Activated CD4-positive, alpha-beta T cell treated with anti-CD3 and anti-CD28 coated beads for 48 hours (primary cell): Measurements from ENCODE around the gene CDRT15L2.
"Not testable (repeated sequence)": the region's sequence is repeated elsewhere in the genome, so short reads cannot be mapped to it uniquely, and the experiment has no call there.

Experiments
- DNase-seq: peaks from one replicate; pipeline ENCODE4 v3.0.0-alpha.2; 2020

CDRT15L2 gene

GRCh38 chr17:20579424-20579823, at the start of gene CDRT15L2:
Gene CDRT15L2, plus strand, starts transcription at chr17:20579724. Its CDS starts 20 bp downstream, at chr17:20579744.
- DNase-seq: not testable (repeated sequence)

DNA sequence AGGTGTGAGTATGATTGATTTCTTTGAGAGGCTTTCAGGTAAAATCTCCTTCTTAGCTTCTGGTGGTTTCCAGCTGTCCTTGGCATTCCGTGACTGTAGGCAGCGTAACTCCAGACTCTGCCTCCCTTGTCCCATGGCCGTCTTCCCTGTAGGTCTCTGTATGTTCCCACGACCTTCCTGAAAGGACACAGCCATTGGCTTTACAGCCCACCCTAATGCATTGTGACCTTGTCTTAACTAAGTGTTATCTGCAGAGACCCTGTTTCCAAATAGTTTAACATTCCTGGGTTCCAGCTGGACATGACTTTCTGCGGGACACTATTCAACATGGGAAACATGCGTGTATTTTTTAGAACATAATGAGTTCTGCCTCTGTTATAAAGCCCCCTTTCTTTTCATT, 49.4 kb upstream of the CDRT15L2 start:
- not testable (repeated sequence) for DNase-seq

GRCh38 chr17:20532544-20533090, 46.9 kb upstream of the CDRT15L2 start:
- not testable (repeated sequence) for DNase-seq

- DNase-seq: not testable (repeated sequence)
Measured at GRCh38 chr17:20533206-20533605, 46.3 kb upstream of the CDRT15L2 start.

- DNase-seq: not testable (repeated sequence)
Measured at GRCh38 chr17:20534711-20535550, 44.6 kb upstream of the CDRT15L2 start.

GRCh38 chr17:20540414-20540813, 39.1 kb upstream of the CDRT15L2 start:
- DNase-seq: not testable (repeated sequence)

- not testable (repeated sequence) for DNase-seq
Measured at GRCh38 chr17:20540865-20541264, 38.7 kb upstream of the CDRT15L2 start.

GRCh38 chr17:20541853-20542546, 37.5 kb upstream of the CDRT15L2 start:
- not testable (repeated sequence) for DNase-seq

GRCh38 chr17:20547923-20548322, 31.6 kb upstream of the CDRT15L2 start:
- not testable (repeated sequence) for DNase-seq

DNA sequence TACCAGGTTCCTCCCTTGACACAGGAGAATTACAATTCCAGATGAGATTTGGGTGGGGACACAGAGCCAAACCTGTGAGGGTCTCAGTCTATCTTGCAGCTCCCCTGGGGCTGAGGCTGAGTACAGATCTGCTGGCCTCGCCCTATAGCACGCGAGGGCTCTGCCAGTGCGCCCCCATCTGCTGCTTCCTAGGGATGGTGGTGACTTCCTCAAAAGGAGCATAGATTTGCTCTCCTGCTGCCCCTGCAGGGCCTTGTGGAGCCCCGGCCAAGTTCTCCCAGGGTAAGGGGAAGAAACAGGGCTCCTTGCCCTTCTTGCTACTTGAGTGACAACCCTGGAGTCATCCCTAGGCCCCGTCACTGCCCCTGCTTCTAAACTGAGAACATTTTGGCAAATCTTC, 26.6 kb upstream of the CDRT15L2 start:
- DNase-seq: not testable (repeated sequence)

DNA sequence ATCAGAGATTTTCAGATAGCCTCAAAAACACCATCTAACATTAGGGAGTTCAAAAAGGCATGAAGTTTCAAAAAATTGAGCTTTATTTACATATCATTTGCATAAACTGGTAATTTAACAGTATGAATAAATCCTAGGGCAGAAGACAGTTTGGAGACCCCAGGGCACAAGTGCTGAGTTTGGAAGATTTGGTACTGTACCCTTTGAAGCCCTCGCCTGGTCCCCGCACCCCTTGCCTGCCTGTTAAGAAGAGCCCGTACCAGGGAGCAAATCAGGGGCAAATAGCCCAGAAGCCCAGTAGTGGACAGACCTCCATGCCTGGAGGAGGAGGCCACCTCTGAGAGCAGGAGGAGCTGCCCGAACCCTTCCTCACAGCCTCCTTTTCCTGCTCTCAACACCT, 24.8 kb upstream of the CDRT15L2 start:
- not testable (repeated sequence) for DNase-seq

DNA sequence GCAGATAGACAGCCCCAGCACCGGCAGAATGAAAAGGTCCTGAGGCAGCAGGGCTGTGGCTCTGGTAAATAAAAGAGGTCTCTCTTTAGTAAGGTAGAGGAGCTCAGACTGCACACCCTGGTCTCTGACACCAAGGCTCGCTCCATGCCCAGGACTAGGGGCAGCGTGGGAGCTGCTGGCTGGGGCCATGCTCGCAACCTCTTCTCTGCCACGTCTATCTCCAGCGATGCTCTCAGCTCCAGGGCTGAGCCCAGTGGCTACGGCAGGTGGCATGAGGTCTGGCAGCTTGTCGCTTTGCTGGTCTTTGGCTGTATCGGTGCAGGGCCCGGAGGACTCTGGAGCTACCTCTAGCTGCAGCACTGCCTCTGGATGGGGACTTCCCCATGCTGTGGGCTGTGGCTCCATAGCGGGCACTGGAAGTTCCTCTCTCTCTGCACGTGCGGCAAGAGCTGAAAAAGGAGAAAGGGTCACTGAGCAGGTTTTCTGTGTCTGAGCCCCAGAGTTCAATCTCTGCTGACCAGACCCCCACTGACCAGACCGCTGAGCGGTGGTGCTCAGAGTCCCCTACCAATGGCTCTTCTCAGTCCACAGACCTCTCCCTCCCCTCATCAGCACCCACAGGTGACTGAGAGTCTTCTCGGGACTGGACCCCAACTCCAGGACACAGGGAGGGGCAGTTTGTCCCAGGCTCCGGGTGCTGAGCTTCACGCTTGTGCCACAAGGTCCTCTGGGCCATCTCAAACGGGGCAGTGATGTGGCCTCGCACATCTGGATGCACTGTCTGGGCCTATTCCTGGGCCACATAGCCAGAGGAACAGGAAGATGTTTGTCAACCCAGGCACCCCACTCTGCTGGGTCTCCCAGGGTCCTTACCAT, 24.2 kb upstream of the CDRT15L2 start:
- DNase-seq: not testable (repeated sequence)

- not testable (repeated sequence) for DNase-seq
Measured at GRCh38 chr17:20558096-20558495, 21.4 kb upstream of the CDRT15L2 start.

DNA sequence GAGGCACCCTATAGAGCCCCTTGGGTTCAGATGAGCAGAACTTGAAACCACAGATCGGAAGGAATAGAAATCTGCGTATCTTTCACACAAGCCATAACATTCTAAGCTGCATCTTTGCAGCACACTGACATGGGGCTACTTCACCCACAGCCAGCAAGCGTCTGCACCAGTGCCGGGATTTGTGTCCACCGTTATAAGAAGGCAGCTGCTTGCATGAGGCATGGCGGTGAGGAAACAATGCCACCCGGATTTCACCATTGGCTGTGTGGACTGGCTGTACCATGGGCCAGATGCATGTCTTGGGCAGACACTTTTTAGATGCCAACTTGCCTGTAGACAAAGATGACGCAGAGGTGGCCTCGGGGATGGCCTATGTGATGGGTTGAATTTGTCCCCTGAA, 20.5 kb upstream of the CDRT15L2 start:
- not testable (repeated sequence) for DNase-seq

DNA sequence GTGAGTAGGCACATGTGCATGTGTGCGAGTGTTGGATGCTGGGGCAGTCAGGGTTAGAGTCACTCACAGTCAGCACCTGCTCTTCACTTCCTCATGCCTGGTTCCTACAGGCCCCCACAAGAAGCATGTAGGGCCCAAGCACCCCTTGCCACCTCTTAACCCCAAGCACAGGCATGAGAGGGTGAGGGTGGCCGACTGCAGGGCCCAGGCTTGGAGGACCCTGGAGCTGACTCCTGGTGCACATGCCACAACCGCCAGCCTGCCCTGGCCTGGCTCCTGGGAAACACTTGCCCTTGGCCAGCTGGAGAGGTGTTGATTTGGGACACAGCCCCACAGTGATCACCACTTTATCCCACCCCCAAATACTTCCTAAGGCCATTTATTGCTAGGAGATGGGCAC, 16.9 kb upstream of the CDRT15L2 start:
- DNase-seq: no peak

DNA sequence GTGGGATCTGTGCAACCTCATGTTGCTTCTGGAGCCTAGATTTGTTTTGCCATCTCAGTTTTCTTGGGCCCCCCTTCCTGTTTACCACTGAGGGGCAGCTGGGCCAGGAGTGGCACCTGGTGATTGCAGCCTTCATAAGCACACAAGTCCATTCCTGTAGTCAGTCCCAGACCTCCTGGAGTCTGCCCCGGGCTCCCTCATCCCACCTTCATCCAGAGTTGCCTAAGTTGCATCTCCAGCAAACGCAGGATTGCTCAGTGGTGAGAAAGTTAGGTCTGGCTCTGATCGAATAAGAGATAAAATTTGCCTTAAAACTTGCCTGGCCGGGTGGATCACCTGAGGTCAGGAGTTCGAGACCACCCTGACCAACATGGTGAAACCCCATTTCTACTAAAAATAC, 14.3 kb upstream of the CDRT15L2 start:
- DNase-seq: not testable (repeated sequence)

- no peak for DNase-seq
Measured at GRCh38 chr17:20565711-20566110, 13.8 kb upstream of the CDRT15L2 start.

- not testable (repeated sequence) for DNase-seq
Measured at GRCh38 chr17:20566736-20567135, 12.8 kb upstream of the CDRT15L2 start.

DNA sequence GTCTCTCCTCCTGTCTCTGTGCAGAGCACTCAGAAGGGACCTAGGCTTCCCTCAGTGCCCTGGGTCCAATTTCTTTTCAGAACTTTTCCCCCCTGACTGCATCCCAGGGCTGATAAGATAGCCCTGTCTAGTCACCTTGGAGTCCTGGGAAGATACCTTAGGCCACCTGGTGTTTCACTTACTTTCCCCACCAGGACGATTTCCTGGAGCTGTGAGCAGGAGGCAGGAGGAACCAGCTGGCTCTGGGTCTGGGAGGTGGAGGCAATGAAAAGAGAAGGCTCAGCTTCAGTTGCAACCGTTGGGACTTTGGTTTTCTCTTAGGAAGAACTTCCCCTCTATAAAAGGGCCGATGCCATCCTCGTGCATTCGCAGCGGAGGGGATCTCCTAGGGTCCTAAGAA, 12.1 kb upstream of the CDRT15L2 start:
- not testable (repeated sequence) for DNase-seq

- not testable (repeated sequence) for DNase-seq
Measured at GRCh38 chr17:20568604-20569003, 10.9 kb upstream of the CDRT15L2 start.

DNA sequence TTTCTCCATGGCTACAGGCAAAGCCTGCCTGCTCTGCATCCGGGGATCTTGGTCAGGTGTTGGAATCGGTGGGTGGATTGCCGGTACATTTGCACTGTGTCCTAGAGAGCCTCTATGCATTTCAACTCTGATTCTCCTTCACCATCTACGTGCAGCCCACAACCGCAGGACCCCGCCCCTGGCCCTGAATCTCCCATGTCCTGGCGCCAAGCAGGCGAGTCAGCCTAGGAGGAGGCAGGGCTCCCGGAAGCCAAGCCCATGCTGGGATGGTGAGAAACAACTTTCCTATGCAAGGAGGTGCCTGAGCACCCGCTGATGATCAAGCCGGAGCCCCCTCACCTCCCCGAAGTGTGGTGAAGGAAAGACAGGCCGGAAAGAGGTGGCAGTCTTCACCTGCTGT, 7.9 kb upstream of the CDRT15L2 start:
- DNase-seq: not testable (repeated sequence)

DNA sequence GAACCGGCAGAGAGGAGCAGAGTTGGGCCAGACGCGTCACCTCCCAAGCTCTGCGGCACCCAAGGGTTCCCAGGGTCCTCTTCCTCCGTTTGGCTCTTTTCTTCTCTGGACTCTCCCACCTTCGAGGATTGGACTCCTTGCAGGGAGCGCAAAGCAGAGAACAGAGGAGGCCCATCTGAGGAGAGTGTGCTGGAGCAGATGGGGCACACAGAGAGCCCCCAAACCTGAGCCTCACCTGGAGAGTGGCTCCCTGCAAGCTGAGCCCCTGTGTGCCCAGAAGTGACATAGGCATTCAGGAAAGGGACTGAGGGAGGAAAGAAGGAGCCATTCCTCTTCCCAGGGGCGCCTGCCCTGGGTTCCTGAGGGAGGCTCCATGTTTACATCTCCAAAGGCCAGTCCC, 6.3 kb upstream of the CDRT15L2 start:
- not testable (repeated sequence) for DNase-seq

DNA sequence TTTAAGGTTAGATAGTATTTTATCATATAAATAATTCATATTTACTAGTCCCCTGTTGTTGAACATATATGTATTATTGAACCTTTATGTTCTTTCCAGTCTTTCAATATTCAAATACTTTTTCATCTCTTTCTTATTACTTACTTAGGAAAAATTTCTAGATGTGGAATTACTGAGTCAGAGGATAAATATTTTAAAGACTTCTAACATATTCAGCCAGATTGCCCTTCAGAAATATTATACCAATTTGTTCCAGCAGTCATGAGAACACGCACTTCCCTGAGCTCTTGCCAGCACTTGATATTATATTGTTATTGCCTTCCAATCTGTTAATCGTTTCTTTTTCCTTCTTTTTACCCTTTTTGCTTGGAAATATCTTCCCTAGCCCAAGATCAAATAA, 4.5 kb upstream of the CDRT15L2 start:
- not testable (repeated sequence) for DNase-seq
